Nephron progenitor cell (in vitro differentiated cells): Measurements from ENCODE around the gene SOHLH1.

Source experiments
- DNase-seq: peaks from one replicate; pipeline ENCODE4 v3.0.0; 2021
- H3K27ac Mint-ChIP-seq: 2 replicates; pipeline ENCODE4 v1.8.0; 2021; ENCODE audit warnings: mild to moderate bottlenecking, moderate library complexity, mixed read lengths
- H3K27me3 Mint-ChIP-seq: 2 replicates; pipeline ENCODE4 v1.8.0; 2021; ENCODE audit warnings: mild to moderate bottlenecking, low read depth, mixed read lengths; ENCODE audit not compliant: poor library complexity
- H3K36me3 Mint-ChIP-seq: 2 replicates; pipeline ENCODE4 v1.8.0; 2021; ENCODE audit warnings: low read depth, mixed read lengths
- H3K4me1 Mint-ChIP-seq: 2 replicates; pipeline ENCODE4 v1.8.0; 2021; ENCODE audit warnings: mixed read lengths
- H3K4me3 Mint-ChIP-seq: 2 replicates; pipeline ENCODE4 v1.8.0; 2021; ENCODE audit warnings: mild to moderate bottlenecking, moderate library complexity, mixed read lengths
- H3K9me3 Mint-ChIP-seq: 2 replicates; pipeline ENCODE4 v1.8.0; 2021; ENCODE audit warnings: mild to moderate bottlenecking, moderate library complexity, mixed read lengths
- CTCF ChIP-seq: fragments of 200-600 bp; sonication (generic); IDR thresholded peaks from 2 replicates; pipeline ENCODE4 v1.5.0; 2021; ENCODE audit warnings: antibody characterized with exemption

SOHLH1 gene

GRCh38 chr9:135698236-135698635, 1.0 kb downstream of the SOHLH1 start:
- no peak for DNase-seq
- no peak for TF ChIP-seq CTCF
- Mint-ChIP-seq H3K36me3 (no peaks in the 10 kb centered on the region), H3K27ac (no peak overlapping the region), H3K9me3 (no peaks in the 10 kb centered on the region), H3K4me1 (peaks cover 18% of the 10 kb centered on the region), H3K4me3 (no peak overlapping the region), H3K27me3 (peaks cover 35% of the 10 kb centered on the region)

- Mint-ChIP-seq H3K27ac (no peak overlapping the region), H3K36me3 (no peaks in the 10 kb centered on the region), H3K9me3 (no peaks in the 10 kb centered on the region), H3K27me3 (peaks cover 33% of the 10 kb centered on the region), H3K4me3 (no peak overlapping the region), H3K4me1 (peaks cover 22% of the 10 kb centered on the region)
- no peak for DNase-seq
- TF ChIP-seq CTCF = no peak
Measured at GRCh38 chr9:135697226-135697625, 2.1 kb downstream of the SOHLH1 start.

GRCh38 chr9:135696446-135696845, 2.8 kb downstream of the SOHLH1 start:
- Mint-ChIP-seq H3K36me3 (no peaks in the 10 kb centered on the region), H3K9me3 (no peaks in the 10 kb centered on the region), H3K27me3 (peaks cover 39% of the 10 kb centered on the region), H3K27ac (no peak overlapping the region), H3K4me3 (no peak overlapping the region), H3K4me1 (peaks cover 28% of the 10 kb centered on the region)
- no peak for TF ChIP-seq CTCF
- DNase-seq = no peak

- DNase-seq = no peak
- Mint-ChIP-seq H3K27me3 (peaks cover 35% of the 10 kb centered on the region), H3K9me3 (no peaks in the 10 kb centered on the region), H3K4me3 (no peak overlapping the region), H3K27ac (no peak overlapping the region), H3K36me3 (no peaks in the 10 kb centered on the region), H3K4me1 (peaks cover 28% of the 10 kb centered on the region)
- no peak for TF ChIP-seq CTCF
Measured at GRCh38 chr9:135695642-135696041, 3.6 kb downstream of the SOHLH1 start.

GRCh38 chr9:135695036-135695435, 4.2 kb downstream of the SOHLH1 start:
- peaks cover 34% of the 10 kb centered on the region for H3K27me3 Mint-ChIP-seq
- no peaks in the 10 kb centered on the region for H3K9me3 Mint-ChIP-seq
- no peak for TF ChIP-seq CTCF
- no peak overlapping the region for H3K4me3 Mint-ChIP-seq
- H3K36me3 Mint-ChIP-seq = no peaks in the 10 kb centered on the region
- no peak for DNase-seq
- peaks cover 28% of the 10 kb centered on the region for H3K4me1 Mint-ChIP-seq
- no peak overlapping the region for H3K27ac Mint-ChIP-seq

GRCh38 chr9:135694414-135694813, 4.9 kb downstream of the SOHLH1 start:
- H3K27ac Mint-ChIP-seq = no peak overlapping the region
- H3K4me3 Mint-ChIP-seq = no peak overlapping the region
- no peaks in the 10 kb centered on the region for H3K36me3 Mint-ChIP-seq
- no peaks in the 10 kb centered on the region for H3K9me3 Mint-ChIP-seq
- no peak for DNase-seq
- H3K27me3 Mint-ChIP-seq = peaks cover 31% of the 10 kb centered on the region
- no peak for TF ChIP-seq CTCF
- H3K4me1 Mint-ChIP-seq = peaks cover 28% of the 10 kb centered on the region
